Lower leg skin (tissue), 4 donors: Measurements from ENCODE around the gene BPIFB6. TPM values are rescaled to one million over a fixed set of nuclear protein-coding genes. Genes with fewer than 3 reads are reported as not detected.

Experiments
- DNase-seq, 2 donors: peaks; one replicate each; pipeline ENCODE4 v3.0.0-alpha.2; 2019; ENCODE audit warnings: low spot score in 2 of 2
- H3K4me3 ChIP-seq: fragments of 200-600 bp; sonication (generic); 2 replicates; pipeline ENCODE4 v1.5.1; 2017; ENCODE audit warnings: mild to moderate bottlenecking, low read depth; ENCODE audit not compliant: poor library complexity, severe bottlenecking
- POLR2A ChIP-seq, 2 donors: fragments of 450-650 bp; IDR thresholded peaks; one replicate each; pipeline ENCODE4 v1.6.1; 2016 to 2017; ENCODE audit warnings: antibody characterized with exemption in 2 of 2, mild to moderate bottlenecking in 1 of 2, moderate library complexity in 1 of 2
- WGBS, 2 donors: methylation state at CpG; one replicate each; pipeline ENCODE4 v1.1.5; 2018; 5-methylcytosine and 5-hydroxymethylcytosine counted together
- intact Hi-C: fragments of 100-400 bp; cut with DNase I; formaldehyde crosslinking; loops from one replicate; pipeline ENCODE4 v1.15.0; 2023; ENCODE audit warnings: low total_unique reads
- total RNA-seq, 4 donors: library from RNA; depleted of rRNA; stranded (reverse); fragments of >200 nt; gene quantifications; one replicate each; pipeline ENCODE4 v1.1.0, GENCODE V29; 2016
- TF ChIP-seq, protein P1 (sequence below), 3 donors: fragments of 450-650 bp; IDR thresholded peaks; one replicate each; pipeline ENCODE4 v1.5.1; 2016; ENCODE audit warnings: antibody characterized with exemption in 3 of 3, mild to moderate bottlenecking in 3 of 3, moderate library complexity in 2 of 3

BPIFB6 gene
- total RNA-seq, 4 donors from 2014 or later: not detected

DNA sequence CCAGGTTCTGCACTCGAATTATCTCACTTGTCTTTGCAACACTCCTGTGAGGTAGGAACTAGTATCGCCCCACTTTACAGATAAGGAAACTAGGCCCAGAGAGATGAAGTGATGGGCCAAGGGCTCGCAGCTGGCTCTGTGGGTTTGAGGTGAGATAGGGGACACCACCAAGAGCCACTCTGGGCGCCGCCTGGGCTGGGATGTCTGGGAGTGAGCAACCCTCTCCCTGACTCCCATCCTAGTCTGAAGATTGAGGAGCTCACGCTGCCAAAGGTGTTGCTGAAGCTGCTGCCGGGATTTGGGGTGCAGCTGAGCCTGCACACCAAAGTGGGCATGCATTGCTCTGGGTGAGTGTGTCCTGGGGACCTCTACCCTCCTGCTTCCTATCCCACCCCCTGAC is 27.7 kb downstream of the BPIFB6 start:
- no peak for DNase-seq
- TF ChIP-seq POLR2A (IDR thresholded peaks at IDR 0.05): no peak
- TF ChIP-seq, protein P1, sequence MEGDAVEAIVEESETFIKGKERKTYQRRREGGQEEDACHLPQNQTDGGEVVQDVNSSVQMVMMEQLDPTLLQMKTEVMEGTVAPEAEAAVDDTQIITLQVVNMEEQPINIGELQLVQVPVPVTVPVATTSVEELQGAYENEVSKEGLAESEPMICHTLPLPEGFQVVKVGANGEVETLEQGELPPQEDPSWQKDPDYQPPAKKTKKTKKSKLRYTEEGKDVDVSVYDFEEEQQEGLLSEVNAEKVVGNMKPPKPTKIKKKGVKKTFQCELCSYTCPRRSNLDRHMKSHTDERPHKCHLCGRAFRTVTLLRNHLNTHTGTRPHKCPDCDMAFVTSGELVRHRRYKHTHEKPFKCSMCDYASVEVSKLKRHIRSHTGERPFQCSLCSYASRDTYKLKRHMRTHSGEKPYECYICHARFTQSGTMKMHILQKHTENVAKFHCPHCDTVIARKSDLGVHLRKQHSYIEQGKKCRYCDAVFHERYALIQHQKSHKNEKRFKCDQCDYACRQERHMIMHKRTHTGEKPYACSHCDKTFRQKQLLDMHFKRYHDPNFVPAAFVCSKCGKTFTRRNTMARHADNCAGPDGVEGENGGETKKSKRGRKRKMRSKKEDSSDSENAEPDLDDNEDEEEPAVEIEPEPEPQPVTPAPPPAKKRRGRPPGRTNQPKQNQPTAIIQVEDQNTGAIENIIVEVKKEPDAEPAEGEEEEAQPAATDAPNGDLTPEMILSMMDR (IDR thresholded peaks at IDR 0.05): no peak
- no peak overlapping the region for H3K4me3 ChIP-seq
- 75 to 83% methylated on average over 7 of the region's 7 CpGs for WGBS, 2 donors
- intact Hi-C loops: no loop called here

DNA sequence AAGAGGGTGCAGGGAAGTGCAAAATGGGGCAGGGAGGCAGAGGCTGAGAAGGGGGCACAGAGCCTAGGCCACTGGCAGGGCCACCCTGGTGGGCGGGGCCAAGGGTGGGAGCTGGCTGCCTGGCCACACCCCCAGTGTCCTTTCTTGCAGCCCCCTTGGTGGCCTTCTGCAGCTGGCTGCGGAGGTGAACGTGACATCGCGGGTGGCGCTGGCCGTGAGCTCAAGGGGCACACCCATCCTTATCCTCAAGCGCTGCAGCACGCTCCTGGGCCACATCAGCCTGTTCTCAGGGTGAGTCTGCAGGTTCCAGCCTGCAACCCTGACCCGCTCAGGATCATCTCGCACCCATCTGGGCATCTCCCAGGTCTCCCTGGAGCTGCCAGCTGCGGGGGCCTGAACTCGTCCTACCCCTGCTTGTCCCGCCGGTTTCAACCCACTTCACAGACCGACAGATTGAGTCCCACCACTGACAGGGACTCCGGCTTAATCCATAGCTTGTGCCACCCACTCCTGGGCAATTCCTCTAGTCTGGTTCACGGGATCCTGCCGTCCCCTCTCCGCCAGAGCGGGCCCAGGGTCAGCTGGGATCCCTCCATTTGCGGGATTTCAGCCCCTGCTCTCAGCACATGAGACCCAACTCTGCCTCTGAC is 28.4 kb downstream of the BPIFB6 start:
- DNase-seq: no peak
- no peak overlapping the region for H3K4me3 ChIP-seq
- intact Hi-C loops: no loop called here
- no peak for TF ChIP-seq POLR2A (IDR thresholded peaks at IDR 0.05)
- TF ChIP-seq, protein P1 (IDR thresholded peaks at IDR 0.05): no peak
- WGBS, 2 donors: 68 to 81% methylated on average over 20 to 21 of the region's 22 CpGs

DNA sequence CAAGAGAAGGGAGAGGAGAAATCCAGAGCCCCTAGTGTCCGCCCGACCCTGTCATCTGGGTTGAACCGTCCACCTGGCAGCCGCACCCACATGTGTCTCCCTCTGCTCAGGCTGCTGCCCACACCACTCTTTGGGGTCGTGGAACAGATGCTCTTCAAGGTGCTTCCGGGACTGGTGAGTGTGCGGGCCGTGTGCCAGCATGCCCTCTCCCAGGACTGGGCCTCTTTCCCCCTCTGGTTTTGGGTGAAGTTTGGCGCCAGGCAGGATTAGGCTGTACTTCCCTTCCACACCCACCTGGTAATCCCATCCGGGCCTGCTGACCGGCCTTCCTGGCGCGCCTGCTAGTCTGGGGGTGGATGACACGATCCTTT is 30.2 kb downstream of the BPIFB6 start:
- no peak for TF ChIP-seq POLR2A (IDR thresholded peaks at IDR 0.05)
- TF ChIP-seq, protein P1 (IDR thresholded peaks at IDR 0.05): no peak
- no peak overlapping the region for H3K4me3 ChIP-seq
- intact Hi-C loops: no loop called here
- no peak for DNase-seq
- whole genome bisulfite sequencing, 2 donors: 78 to 81% methylated on average over 14 of the region's 14 CpGs

- TF ChIP-seq POLR2A (IDR thresholded peaks at IDR 0.05): no peak
- TF ChIP-seq, protein P1 (IDR thresholded peaks at IDR 0.05): no peak
- WGBS, 2 donors: 49 to 61% methylated on average over 9 of the region's 9 CpGs
These were observed 30.8 kb downstream of the BPIFB6 start for GRCh38 chr20:33062105-33062824.

GRCh38 chr20:33062825-33063149 is 31.3 kb downstream of the BPIFB6 start:
- H3K4me3 ChIP-seq: no peak overlapping the region
- no peak for TF ChIP-seq POLR2A (IDR thresholded peaks at IDR 0.05)
- TF ChIP-seq, protein P1 (IDR thresholded peaks at IDR 0.05): no peak
- no peak for DNase-seq
- intact Hi-C loops: no loop called here
- WGBS, 2 donors: 75 to 89% methylated on average over 1 of the region's 1 CpG

More at GRCh38 chr20:33062105-33062824, 30.8 kb downstream of the BPIFB6 start:
- intact Hi-C loops: no loop called here
- no peak for DNase-seq
- no peak overlapping the region for H3K4me3 ChIP-seq
